ENCODE results near the gene ZNF846.
"Not testable (repeated sequence)": the region's sequence is repeated elsewhere in the genome, so short reads cannot be mapped to it uniquely, and the experiment has no call there.

ZNF846 gene

DNA sequence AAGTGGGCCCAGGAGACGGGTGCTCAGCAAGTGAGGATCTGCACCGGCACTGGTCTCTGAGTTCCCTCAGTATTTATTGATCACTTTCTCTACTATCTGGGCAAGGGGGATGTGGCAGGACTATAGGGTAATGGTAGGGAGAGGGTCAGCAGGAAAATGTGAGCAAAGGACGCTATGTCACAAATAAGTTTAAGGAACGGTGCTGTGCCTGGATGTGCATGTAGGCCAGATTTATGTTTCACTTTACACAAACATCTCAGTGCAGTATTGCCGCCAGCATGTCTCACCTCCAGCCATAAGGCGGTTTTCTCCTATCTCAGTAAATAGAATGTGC lies 15.6 kb upstream of the ZNF846 start:
- DNase-seq (ENCODE audit: low spot score), result not testable (repeated sequence)

DNA sequence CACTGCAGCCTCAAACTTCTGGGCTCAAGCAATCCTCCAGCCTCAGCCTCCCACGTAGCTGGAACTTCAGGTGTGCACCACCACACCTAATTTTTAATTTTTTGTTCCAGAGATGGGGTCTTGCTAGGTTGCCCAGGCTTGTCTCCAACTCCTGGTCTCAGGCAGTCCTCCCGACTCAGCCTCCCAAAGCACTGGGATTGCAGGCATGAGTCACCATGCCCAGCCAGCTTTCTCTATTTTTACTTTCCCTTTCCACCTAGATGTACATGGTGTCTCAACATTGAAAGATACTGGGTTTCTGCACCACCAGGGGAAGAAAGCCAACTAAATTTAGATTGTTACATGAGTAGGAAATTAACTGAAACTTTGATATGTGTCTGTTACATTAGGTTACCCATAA lies 13.8 kb upstream of the ZNF846 start:
- no peak for DNase-seq (ENCODE audit: low spot score)

DNA sequence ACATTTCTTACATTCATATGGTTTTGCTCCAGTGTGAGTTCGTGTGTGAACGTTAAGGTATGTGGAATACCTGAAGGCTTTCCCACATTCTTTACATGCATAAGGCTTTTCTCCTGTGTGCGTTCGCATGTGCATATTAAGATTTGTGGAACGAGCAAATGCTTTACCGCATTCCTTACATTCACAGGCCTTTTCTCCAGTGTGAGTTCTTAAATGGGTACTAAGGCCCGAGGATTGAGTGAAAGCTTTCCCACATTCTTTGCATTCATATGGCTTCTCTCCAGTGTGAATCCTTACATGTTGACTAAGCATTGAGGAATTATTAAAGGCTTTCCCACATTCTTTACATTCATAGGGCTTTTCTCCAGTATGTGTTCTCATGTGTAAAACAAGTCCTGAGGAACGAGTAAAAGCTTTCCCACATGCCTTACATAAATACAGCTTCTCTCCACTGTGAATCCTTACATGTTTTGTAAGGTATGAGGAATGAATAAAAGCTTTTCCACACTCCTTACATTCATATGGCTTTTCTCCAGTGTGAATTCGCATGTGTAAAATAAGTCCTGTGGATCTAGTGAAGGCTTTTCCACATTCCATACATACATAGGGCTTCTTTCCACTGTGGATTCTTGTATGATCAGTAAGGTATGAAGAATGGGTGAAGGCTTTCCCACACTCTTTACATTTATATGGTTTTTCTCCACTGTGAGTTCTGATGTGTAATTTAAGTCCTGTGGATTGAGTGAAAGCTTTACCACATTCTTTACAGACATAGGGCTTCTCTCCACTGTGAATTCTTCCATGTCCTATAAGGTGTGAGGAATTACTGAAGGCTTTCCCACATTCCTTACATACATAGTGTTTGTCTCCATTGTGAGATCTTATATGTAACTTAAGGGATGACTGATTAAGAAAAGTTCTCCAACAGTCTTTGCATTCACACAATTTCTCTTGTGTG lies 10.7 kb downstream of the ZNF846 start:
- DNase-seq (ENCODE audit: low spot score), result no peak

DNA sequence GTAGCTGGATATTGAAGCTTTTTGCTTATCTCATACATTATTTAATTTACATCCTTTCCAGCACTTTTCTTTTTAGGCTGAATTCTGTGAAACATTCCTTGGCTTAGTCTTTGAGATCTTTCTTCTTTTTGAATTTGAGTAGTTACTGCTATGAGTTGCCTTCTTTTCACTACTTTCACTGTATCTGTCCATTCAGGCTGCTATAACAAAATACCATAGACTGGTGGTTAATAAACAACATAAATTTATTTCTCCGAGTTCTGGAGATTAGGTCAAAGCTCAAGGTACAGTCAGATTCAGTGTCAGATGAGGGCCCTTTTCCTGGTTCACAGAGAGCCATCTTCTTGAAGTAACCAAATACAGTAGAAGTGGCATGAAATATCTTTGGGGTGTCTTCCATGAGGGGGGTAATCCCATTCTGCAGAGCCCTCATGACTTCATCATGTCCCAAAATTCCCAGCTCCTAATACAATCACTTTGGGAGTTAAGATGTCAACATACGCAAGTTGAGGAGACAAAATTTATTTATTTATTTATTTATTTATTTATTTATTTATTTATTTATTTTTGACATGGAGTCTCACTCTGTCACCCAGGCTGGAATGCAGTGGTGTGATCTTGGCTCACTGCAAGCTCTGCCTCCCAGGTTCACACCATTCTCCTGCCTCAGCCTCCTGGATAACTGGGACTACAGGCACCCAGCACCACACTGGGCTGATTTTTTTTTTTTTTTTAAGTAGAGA lies 15.7 kb downstream of the ZNF846 start:
- no peak for DNase-seq (ENCODE audit: low spot score)

DNA sequence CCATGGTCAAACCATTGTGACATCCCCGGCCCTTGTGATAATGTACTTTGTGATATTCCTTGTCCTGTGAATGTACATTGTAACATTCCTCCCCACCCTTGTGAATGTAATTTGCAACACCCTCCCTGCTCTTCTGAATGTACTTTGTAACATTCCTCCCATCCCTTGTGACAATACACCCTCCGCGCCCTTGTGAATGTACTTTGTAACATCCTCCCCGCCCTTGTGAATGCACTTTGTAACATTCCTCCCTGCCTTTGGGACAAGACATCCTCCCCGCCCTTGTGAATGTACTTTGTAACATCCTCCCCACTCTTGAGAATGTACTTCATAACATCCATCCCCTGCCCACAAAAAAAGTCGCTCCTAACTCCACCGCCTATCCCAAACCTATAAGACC lies 17.1 kb downstream of the ZNF846 start:
- no peak for DNase-seq (ENCODE audit: low spot score)

DNA sequence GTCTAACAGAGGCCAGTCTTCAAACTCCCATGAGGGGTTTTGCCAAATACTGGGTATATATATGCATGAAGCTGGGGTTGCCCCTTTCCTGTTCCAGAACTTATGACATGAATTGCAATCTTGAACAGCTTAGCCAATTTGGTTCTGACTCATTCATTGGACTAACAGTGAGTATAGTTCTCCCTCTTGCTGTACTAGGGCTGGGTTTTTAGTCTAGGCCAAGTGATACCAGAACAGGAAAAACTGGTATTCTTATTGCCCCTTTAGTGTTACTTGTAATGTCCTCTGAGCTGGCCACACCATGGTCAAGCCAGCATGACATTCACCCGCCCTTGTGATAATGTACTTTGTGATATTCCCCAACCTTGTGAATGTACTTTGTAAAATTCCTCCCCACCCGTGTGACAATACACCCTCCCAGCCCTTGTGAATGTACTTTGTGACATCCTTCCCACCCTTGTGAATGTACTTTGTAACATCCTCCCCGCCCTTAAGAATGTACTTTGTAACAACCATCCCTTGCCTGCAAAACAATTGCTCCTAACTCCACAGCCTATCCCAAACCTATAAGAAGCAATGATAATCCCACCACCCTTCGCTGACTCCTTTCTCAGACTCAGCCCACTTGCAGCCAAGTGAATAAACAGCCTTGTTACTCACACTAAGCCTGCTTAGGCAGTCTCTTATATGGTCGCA lies 26.9 kb downstream of the ZNF846 start:
- DNase-seq (ENCODE audit: low spot score), result no peak

DNA sequence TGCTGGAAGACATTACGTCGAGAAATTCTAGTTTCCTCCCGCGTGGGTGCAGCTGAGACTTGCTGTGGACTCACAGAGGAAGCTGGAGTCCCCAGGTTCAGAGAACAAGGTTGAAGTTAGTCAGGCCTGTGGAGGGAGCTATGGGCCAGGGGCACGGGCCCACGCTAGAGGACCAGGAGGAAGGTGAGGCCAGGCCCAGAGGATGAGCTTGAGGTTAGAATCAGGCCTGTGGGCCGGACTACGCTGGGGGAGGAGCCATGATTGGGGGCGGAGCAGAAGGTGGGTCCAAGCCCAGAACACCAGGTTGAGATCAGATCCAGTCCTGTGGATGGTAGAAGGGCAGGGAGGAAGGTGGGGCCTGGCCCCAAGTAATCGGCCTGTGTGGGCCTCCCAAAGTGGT lies 32.6 kb downstream of the ZNF846 start:
- no peak for DNase-seq (ENCODE audit: low spot score)

DNA sequence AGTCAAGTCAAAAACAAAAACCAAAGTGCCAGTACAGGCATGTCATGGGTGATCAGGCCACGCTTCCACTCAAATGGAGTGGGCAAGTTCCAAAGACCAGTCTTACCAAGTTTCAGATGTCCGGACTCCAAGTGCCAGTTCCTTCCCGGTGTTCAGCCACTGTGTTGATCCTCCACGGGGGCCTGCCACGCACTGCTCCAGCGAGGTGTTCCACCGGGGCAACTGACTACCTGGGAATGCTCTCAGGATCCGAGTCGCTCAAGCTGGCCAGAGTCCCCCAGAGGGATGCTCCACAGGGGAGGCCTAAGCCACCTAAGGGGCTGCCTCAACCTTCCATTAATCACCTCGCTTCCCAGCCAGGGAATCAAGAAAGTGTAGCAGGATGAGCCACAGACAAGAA lies 38.5 kb downstream of the ZNF846 start:
- DNase-seq (ENCODE audit: low spot score), result not testable (repeated sequence)

DNA sequence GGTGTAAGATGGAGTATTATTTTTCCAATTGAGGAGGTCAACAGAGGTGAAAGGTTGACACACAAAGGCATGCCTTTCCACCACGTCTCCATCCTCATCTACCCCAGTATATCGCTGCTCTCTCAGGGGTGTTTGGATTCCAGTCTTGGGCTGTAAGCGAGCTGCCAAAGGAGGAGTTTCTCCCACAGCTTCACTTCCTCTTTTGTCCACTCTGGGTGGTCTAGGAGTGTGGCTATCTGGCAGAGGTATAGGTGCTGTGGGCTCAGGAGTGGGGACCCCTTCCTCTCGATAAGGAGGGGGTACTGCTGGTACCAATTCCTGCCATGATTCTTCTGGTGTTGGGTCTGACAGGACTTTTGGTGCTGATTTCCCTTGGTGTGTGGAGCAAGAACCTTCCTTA lies 39.4 kb downstream of the ZNF846 start:
- no peak for DNase-seq (ENCODE audit: low spot score)

DNA sequence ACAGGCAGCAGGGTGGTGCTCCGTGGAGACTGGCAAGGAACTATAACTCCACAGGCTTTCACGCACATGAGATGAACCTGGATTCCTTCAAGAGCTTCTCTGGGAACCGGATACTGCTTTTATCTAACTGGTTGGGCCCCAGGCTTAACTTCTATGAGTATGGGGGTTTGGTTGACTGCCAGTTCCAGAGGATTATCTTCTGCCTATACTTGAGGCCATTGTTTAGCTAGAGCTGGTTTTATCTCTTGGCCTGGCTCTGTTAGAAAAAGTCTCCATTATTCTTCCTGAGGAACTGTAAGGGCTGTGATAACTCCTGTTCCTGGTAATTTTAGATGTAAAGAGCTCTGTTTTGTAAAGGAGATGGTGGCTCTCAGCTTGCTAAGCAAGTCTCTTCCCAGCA lies 40.9 kb downstream of the ZNF846 start:
- DNase-seq (ENCODE audit: low spot score), result no peak

DNA sequence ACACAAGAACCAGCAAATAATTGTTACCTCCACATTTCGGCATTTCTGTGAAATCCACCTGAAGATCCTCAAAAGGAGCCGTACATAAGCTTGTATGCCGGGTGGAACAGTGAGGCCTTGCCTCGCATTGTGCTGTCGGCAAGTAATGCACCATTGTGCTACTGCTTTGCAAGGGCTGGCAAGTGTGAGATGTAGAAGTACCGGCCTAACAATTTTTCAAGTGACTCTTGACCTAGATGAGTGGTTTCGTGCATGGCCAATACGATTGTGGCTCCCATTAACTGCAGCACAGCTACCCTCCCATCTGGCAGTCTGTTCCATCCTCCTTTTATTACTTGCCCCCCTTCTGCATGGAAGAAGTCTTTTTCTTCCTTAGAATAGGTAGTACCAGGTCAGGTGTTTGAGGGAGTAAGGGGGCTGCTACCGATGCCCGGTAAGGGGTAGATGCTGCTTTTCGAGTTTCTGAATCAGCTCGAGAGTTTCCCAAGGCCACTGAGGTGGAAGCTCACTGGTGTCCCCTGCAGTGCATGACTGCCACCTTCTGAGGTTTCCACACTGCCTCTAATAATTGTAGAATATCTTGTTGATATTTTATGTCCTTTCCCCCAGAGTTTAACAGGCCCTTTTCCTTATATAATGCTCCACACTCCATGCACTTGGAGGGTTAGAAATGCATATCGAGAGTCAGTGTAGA lies 42.9 kb downstream of the ZNF846 start:
- DNase-seq (ENCODE audit: low spot score), result not testable (repeated sequence)

DNA sequence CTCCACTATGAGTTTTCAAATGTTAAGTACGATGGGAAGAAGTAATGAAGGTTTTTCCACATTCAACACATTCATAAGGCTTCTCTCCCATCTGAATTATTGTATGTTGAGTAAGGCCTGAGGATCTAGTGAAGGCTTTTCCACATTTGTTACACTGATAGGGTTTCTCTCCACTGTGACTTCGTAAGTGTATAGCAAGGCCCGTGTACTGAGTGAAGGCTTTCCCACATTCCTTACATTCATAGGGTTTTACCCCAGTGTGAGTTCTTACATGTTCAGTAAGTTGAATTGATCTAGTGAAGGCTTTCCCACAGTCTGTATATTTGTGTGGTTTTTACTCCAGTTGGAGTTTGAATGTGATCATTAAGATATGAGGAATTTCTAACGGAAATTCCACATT lies 44.4 kb downstream of the ZNF846 start:
- DNase-seq (ENCODE audit: low spot score), result no peak

DNA sequence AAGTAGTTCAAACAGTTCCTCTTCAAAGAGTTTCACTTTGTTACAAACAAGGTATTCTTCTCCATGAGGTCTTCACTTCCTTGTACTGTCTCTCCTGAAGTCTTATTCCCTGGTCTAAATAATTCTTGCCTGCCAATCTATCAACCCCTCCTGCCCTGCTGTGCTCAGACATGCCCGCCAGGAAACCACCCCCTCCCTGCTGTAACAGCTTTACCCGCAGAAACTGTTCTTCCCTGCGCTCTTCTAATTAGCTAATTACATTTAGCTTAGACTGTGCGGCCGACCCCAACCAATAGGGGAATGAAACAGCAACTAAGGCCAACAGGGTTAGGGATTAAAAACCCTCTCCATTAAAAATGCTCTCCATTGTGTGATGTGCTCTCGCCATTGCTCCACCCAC lies 46.7 kb downstream of the ZNF846 start:
- peak; percentile 17 for DNase-seq (ENCODE audit: low spot score)

DNA sequence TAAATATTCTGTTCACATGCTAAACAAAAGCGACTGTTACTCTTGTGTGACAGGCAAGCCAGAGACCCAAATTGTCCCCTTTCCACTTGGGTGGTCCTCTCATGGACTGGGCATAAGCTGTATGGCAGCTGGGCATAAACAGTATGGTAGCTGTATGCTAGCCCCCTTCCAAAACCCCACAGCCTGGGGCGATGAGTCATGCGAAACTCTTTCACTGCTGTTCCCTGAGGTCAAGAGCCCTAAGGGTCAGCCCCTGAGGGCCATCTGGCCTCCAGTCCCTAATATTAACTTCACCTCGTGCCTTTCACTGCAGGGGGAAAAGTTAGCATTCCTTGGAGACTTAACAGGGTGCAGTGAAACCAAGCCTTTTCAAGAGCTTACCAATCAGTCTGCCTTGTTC lies 48.0 kb downstream of the ZNF846 start:
- DNase-seq (ENCODE audit: low spot score), result no peak

DNA sequence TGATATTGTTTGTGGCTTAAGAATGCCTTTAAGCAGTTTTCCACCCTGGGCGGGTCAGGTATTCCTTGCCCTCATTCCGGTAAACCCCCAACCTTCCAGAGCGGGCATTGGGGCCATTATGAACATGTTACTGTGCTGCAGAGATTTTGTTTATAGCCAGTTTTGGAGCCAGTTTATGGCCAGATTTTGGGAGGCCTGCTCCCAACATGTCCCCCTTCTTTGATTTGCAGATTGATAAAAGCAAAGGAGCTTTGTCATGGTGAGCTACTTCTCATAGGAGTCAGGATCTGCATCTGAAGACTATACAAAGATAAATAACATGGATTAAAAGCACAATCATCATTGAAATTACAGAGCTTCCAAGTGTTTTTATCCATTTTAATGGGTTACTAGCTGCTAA lies 56.7 kb downstream of the ZNF846 start:
- no peak for DNase-seq (ENCODE audit: low spot score)

DNA sequence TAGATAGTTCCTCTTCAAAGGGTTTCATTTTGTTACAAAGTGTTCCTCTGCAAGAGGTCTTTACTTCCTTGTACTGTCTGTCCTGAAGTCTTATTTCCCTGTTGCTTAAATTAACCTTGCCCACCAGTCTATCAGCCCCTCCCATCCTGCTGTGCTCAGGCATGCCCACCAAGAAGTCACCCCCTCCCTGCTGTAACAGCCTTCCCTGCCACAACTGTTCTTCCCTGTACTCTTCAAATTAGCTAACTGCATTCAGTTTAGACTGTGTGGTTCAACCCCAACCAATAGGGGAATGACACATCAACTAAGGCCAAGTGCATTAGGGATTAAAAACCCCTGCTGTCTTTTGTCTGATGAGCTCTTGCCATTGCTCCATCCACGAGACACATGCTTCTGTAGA lies 59.2 kb downstream of the ZNF846 start:
- no peak for DNase-seq (ENCODE audit: low spot score)

DNA sequence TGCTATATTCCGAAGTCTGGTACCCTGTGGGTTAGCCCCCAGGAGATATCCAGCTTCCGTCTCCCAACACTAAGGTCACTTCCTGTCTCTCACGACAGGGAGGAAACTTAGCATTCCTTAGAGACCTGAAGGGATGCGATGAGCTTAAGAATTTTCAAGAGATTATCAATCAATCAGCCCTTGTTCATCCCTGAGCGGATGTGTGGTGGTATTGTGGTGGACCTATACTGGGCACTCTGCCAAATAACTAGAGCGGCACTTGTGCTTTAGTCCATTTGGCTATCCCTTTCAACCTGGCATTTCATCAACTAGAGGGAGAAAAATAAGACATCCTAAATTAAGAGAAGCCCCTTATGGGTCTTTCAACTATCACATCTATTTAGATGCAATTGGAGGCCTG lies 62.7 kb downstream of the ZNF846 start:
- no peak for DNase-seq (ENCODE audit: low spot score)

DNA sequence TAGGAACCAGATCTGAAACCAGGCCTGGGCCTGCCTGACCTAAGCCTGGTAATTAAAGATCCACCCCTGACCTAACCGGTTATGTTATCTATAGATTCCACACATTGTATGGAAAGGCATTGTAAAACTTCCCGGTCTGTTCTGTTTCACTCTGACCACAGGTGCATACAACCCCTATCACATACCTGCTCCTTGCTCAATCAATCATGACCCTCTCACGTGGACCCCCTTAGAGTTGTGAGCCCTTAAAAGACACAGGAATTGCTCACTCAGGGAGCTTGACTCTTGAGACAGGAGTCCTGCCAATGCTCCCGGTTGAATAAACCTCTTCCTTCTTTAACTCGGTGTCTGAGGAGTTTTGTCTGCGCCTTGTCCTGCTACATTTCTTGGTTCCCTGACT lies 66.4 kb downstream of the ZNF846 start:
- no peak for DNase-seq (ENCODE audit: low spot score)

Measured in NAMALWA (cell line).